HEK293T (cell line): ENCODE results near the gene GADD45GIP1.

Experiments used
- CTCF ChIA-PET: fragments of 350-600 bp; formaldehyde crosslinking; extraction: SDS; loops from one replicate; lab custom pipeline; 2021; ENCODE audit warnings: antibody characterized with exemption, inconsistent platforms; lab: Yijun Ruan, JAX
- POLR2A ChIA-PET: fragments of 350-600 bp; formaldehyde crosslinking; extraction: SDS; loops from one replicate; lab custom pipeline; 2020; ENCODE audit warnings: antibody characterized with exemption, inconsistent platforms; lab: Yijun Ruan, JAX
- DNase-seq: peaks from one replicate; pipeline ENCODE4 v3.0.0; 2012; ENCODE audit warnings: mixed read lengths; ENCODE audit errors: extremely low spot score
- ARNT ChIP-seq: fragments of 450-650 bp; IDR thresholded peaks from 2 replicates; pipeline ENCODE4 v1.6.1; 2017; ENCODE audit warnings: mild to moderate bottlenecking
- BHLHE40 ChIP-seq: fragments of 450-650 bp; IDR thresholded peaks from 2 replicates; pipeline ENCODE4 v1.6.1; 2016; ENCODE audit warnings: mild to moderate bottlenecking, moderate library complexity, borderline replicate concordance
- CTBP1 ChIP-seq: fragments of 450-650 bp; IDR thresholded peaks from 2 replicates; pipeline ENCODE4 v1.6.1; 2016; ENCODE audit warnings: borderline replicate concordance
- ELF4 ChIP-seq: fragments of 450-650 bp; IDR thresholded peaks from 2 replicates; pipeline ENCODE4 v1.6.1; 2017; ENCODE audit warnings: antibody characterized with exemption
- FOXA1 ChIP-seq: fragments of 450-650 bp; IDR thresholded peaks from 2 replicates; pipeline ENCODE4 v1.6.1; 2016; ENCODE audit warnings: mild to moderate bottlenecking
- FOXK2 ChIP-seq: fragments of 450-650 bp; IDR thresholded peaks from 2 replicates; pipeline ENCODE4 v1.6.1; 2016; ENCODE audit warnings: mild to moderate bottlenecking
- FOXM1 ChIP-seq: fragments of 450-650 bp; IDR thresholded peaks from 2 replicates; pipeline ENCODE4 v1.6.1; 2017; ENCODE audit warnings: mild to moderate bottlenecking, borderline replicate concordance
- HDGF ChIP-seq: fragments of 450-650 bp; IDR thresholded peaks from 2 replicates; pipeline ENCODE4 v1.6.1; 2017; ENCODE audit warnings: antibody characterized with exemption, borderline replicate concordance
- L3MBTL2 ChIP-seq: fragments of 450-650 bp; conservative IDR thresholded peaks from 2 replicates; pipeline ENCODE4 v1.6.1; 2016; ENCODE audit warnings: mild to moderate bottlenecking
- LEF1 ChIP-seq: fragments of 450-650 bp; IDR thresholded peaks from 2 replicates; pipeline ENCODE4 v1.6.1; 2017; ENCODE audit warnings: mild to moderate bottlenecking, borderline replicate concordance
- NFRKB ChIP-seq: fragments of 450-650 bp; IDR thresholded peaks from 2 replicates; pipeline ENCODE4 v1.6.1; 2016; ENCODE audit warnings: mild to moderate bottlenecking, moderate library complexity
- PKNOX1 ChIP-seq: fragments of 450-650 bp; IDR thresholded peaks from 2 replicates; pipeline ENCODE4 v1.6.1; 2016
- SP1 ChIP-seq: fragments of 450-650 bp; IDR thresholded peaks from 2 replicates; pipeline ENCODE4 v1.6.1; 2017
- SUZ12 ChIP-seq: fragments of 450-650 bp; IDR thresholded peaks from 2 replicates; pipeline ENCODE4 v1.6.1; 2016; ENCODE audit warnings: mild to moderate bottlenecking
- TARDBP ChIP-seq: fragments of 450-650 bp; IDR thresholded peaks from 2 replicates; pipeline ENCODE4 v1.6.1; 2016
- ZNF384 ChIP-seq: fragments of 450-650 bp; IDR thresholded peaks from 2 replicates; pipeline ENCODE4 v1.6.1; 2016

The GADD45GIP1 gene

GRCh38 chr19:12939975-12940423, 17.0 kb downstream of the GADD45GIP1 start:
- POLR2A ChIA-PET: interaction anchor here (1.0 to 1.1 kb wide), 2 partner anchors 16 to 27 kb away, joined by 3 to 4 read pairs; partner anchors contain the start of gene GADD45GIP1
- CTCF ChIA-PET: no interaction called here
- DNase-seq: no peak
- no peak for TF ChIP-seq BHLHE40
- no peak for TF ChIP-seq NFRKB
- no peak for TF ChIP-seq CTBP1
- no peak for TF ChIP-seq HDGF
- TF ChIP-seq FOXK2: no peak
- no peak for TF ChIP-seq PKNOX1
- TF ChIP-seq TARDBP: no peak
- no peak for TF ChIP-seq FOXM1
- TF ChIP-seq FOXA1: no peak
- no peak for TF ChIP-seq ARNT
- no peak for TF ChIP-seq ZNF384
- no peak for TF ChIP-seq SUZ12
- TF ChIP-seq LEF1: no peak
- no peak for TF ChIP-seq SP1
- TF ChIP-seq L3MBTL2: no peak
- no peak for TF ChIP-seq ELF4

GRCh38 chr19:12938779-12939601, 18.0 kb downstream of the GADD45GIP1 start:
- ChIA-PET CTCF (no interaction called here), POLR2A (interaction anchor here (1.0 to 1.9 kb wide), 4 partner anchors 17 to 48 kb away, joined by 3 to 12 read pairs (median 4); partner anchors contain the start of genes GADD45GIP1 and GCDH)
- no peak for DNase-seq
- TF ChIP-seq FOXM1 (no peak), ELF4 (0 out of 2 replicates have a peak, but pooled peaks have one; percentile 1)

- ChIA-PET CTCF (interaction anchor here (1.7 kb wide), 1 partner anchor 28 kb away, joined by 4 read pairs; no protein-coding TSS in a partner anchor), POLR2A (interaction anchor here (0.6 to 1.9 kb wide), 12 partner anchors 8 to 96 kb away, joined by 3 to 12 read pairs (median 4); partner anchors contain the start of genes GCDH, RAD23A and SYCE2)
- DNase-seq: peak; percentile 96
These were observed 18.9 kb downstream of the GADD45GIP1 start, which contains the start of gene CALR for GRCh38 chr19:12937927-12938778. CALR (plus strand) TSS chr19:12938609; CDS start chr19:12938680, 71 bp downstream.

GRCh38 chr19:12937093-12937926, 19.7 kb downstream of the GADD45GIP1 start:
- TF ChIP-seq ARNT: no peak
- TF ChIP-seq BHLHE40: no peak
- TF ChIP-seq FOXA1: no peak
- no peak for TF ChIP-seq TARDBP
- no peak for TF ChIP-seq ZNF384
- TF ChIP-seq PKNOX1: no peak
- no peak for TF ChIP-seq LEF1
- DNase-seq: no peak
- ChIA-PET CTCF (interaction anchor here (1.7 kb wide), 1 partner anchor 28 kb away, joined by 4 read pairs; no protein-coding TSS in a partner anchor), POLR2A (interaction anchor here (0.6 to 1.9 kb wide), 9 partner anchors 9 to 97 kb away, joined by 3 to 12 read pairs (median 4); partner anchors contain the start of genes RAD23A and SYCE2)

More at GRCh38 chr19:12937927-12938778, 18.9 kb downstream of the GADD45GIP1 start, which contains the start of gene CALR:
- peak; percentile 100 for TF ChIP-seq TARDBP
- TF ChIP-seq PKNOX1: peak; percentile 96
- no peak for TF ChIP-seq BHLHE40
- no peak for TF ChIP-seq HDGF
- no peak for TF ChIP-seq ZNF384
- no peak for TF ChIP-seq ARNT
- TF ChIP-seq SP1: no peak
- 0 out of 2 replicates have a peak, but pooled peaks have one; percentile 19 for TF ChIP-seq LEF1
- TF ChIP-seq SUZ12: no peak
- peak; percentile 87 for TF ChIP-seq L3MBTL2
- TF ChIP-seq NFRKB: no peak
- no peak for TF ChIP-seq CTBP1
- no peak for TF ChIP-seq FOXA1
- no peak for TF ChIP-seq FOXM1
- TF ChIP-seq ELF4: peak; percentile 83
